ENCODE results near the gene HTR4. TPM values are rescaled to one million over a fixed set of nuclear protein-coding genes. Genes with fewer than 3 reads are reported as not detected.

HTR4 gene
- total RNA-seq, 1 experiment from 2014 or later, result not detected

DNA sequence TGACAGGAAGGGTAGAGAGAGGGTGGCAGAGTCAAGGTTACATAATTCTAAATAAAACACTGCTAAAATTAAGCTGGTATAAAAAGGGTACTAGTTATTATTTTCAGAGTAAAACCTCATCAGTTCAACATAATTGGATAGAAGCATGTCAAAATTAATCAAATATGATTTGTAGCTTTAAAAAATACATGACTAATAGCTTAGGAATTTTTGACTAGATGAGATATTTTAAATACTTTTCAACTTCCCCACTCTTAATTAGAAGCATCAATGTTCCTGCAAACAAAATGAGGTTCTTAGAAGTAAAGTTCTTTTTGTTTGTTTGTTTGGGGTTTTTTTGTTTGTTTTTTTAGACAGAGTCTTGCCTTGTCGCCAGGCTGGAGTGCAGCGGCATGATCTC, 29.1 kb downstream of the HTR4 start:
- no peaks in the 10 kb centered on the region for H3K27me3 ChIP-seq (ENCODE audit: insufficient read depth, low read length)
- no peak overlapping the region for H2AFZ ChIP-seq (ENCODE audit: low read depth, low read length, poor library complexity, severe bottlenecking)
- no peak overlapping the region for H3K9ac ChIP-seq (ENCODE audit: low read length)
- DNase-seq (ENCODE audit: low read depth, low spot score) (no peak), ATAC-seq (no peak)
- no peaks in the 10 kb centered on the region for H3K36me3 ChIP-seq (ENCODE audit: control insufficient read depth in 1 of 2, insufficient read depth in 2 of 2, low read length in 2 of 2)
- no peak overlapping the region for H3K4me2 ChIP-seq (ENCODE audit: low read length)
- peaks cover 10 to 29% of the 10 kb centered on the region in 2 experiments for H3K4me1 ChIP-seq (ENCODE audit: control insufficient read depth in 1 of 2, insufficient read depth in 2 of 2, low read length in 2 of 2)
- RAD21 ChIA-PET (ENCODE audit: low non-redundant PET in 1 of 2, low total read pairs in 2 of 2, uncharacterized antibody in 2 of 2, unreplicated experiment in 2 of 2), result no interaction called here
- no peaks in the 10 kb centered on the region for H3K9me2 ChIP-seq (ENCODE audit: insufficient read depth)
- H3K27ac ChIP-seq (ENCODE audit: low read depth, low read length), result no peak overlapping the region
- BruUV-seq (replicated peaks), result no TSS peak
- H4K20me1 ChIP-seq (ENCODE audit: insufficient read depth), result no peaks in the 10 kb centered on the region
- POLR2A ChIA-PET, result no interaction called here
- H3K79me2 ChIP-seq (ENCODE audit: insufficient read depth, low read length), result no peaks in the 10 kb centered on the region
- intact Hi-C loops (cut with micrococcal nuclease), result no loop called here
- CTCF ChIA-PET, result interaction anchor here (1.0 kb wide), 1 partner anchor 105 kb away, joined by 3 read pairs; no protein-coding TSS in a partner anchor
- no peak for TF ChIP-seq EZH2 (IDR thresholded peaks at IDR 0.05)
- no peak for TF ChIP-seq POLR2A (IDR thresholded peaks at IDR 0.05; ENCODE audit: borderline replicate concordance, extremely low read depth, insufficient read depth, insufficient read length)
- TF ChIP-seq, protein P1, sequence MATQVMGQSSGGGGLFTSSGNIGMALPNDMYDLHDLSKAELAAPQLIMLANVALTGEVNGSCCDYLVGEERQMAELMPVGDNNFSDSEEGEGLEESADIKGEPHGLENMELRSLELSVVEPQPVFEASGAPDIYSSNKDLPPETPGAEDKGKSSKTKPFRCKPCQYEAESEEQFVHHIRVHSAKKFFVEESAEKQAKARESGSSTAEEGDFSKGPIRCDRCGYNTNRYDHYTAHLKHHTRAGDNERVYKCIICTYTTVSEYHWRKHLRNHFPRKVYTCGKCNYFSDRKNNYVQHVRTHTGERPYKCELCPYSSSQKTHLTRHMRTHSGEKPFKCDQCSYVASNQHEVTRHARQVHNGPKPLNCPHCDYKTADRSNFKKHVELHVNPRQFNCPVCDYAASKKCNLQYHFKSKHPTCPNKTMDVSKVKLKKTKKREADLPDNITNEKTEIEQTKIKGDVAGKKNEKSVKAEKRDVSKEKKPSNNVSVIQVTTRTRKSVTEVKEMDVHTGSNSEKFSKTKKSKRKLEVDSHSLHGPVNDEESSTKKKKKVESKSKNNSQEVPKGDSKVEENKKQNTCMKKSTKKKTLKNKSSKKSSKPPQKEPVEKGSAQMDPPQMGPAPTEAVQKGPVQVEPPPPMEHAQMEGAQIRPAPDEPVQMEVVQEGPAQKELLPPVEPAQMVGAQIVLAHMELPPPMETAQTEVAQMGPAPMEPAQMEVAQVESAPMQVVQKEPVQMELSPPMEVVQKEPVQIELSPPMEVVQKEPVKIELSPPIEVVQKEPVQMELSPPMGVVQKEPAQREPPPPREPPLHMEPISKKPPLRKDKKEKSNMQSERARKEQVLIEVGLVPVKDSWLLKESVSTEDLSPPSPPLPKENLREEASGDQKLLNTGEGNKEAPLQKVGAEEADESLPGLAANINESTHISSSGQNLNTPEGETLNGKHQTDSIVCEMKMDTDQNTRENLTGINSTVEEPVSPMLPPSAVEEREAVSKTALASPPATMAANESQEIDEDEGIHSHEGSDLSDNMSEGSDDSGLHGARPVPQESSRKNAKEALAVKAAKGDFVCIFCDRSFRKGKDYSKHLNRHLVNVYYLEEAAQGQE (IDR thresholded peaks at IDR 0.05; ENCODE audit: low read depth), result no peak
- no peak for TF ChIP-seq YY1 (IDR thresholded peaks at IDR 0.05; ENCODE audit: extremely low read depth, insufficient replicate concordance, low read depth, low read length)
- no peak for TF ChIP-seq ZFX (IDR thresholded peaks at IDR 0.05)
- no peak for TF ChIP-seq SP1 (IDR thresholded peaks at IDR 0.05; ENCODE audit: low read depth)
- no peak for TF ChIP-seq EGR1 (IDR thresholded peaks at IDR 0.05; ENCODE audit: low read depth)
- no peak for TF ChIP-seq SRF (IDR thresholded peaks at IDR 0.05; ENCODE audit: low read depth)
- no peaks in the 10 kb centered on the region for H3K9me3 ChIP-seq (ENCODE audit: control insufficient read depth in 1 of 2, insufficient read depth in 1 of 2, low read depth in 1 of 2, low read length in 2 of 2)
- H3K4me3 ChIP-seq (replicated peaks in 1 of 2; ENCODE audit: low read depth in 1 of 2, low read length in 2 of 2), result no peak overlapping the region
